Transverse colon (tissue), 4 donors: ENCODE results near the gene TMEM132C. TPM values are rescaled to one million over a fixed set of nuclear protein-coding genes. Genes with fewer than 3 reads are reported as not detected.

ENCODE experiments used
- DNase-seq: peaks from one replicate; pipeline ENCODE4 v3.0.0-alpha.2; 2019
- H3K27ac ChIP-seq, 4 donors: fragments of 200-600 bp; sonication (generic); 2 replicates each; pipeline ENCODE4 v1.5.1; 2016 to 2018; ENCODE audit warnings: inconsistent platforms in 4 of 4
- H3K27me3 ChIP-seq: fragments of 200-600 bp; sonication (generic); 2 replicates; pipeline ENCODE4 v1.5.1; 2017; ENCODE audit warnings: inconsistent platforms
- H3K36me3 ChIP-seq, 4 donors: fragments of 200-600 bp; sonication (generic); 2 replicates each; pipeline ENCODE4 v1.5.1; 2017 to 2019; ENCODE audit warnings: inconsistent platforms in 4 of 4
- H3K4me1 ChIP-seq, 4 donors: fragments of 200-600 bp; sonication (generic); 2 replicates each; pipeline ENCODE4 v1.5.1; 2017 to 2020; ENCODE audit warnings: inconsistent platforms in 4 of 4
- H3K4me3 ChIP-seq, 4 donors: fragments of 200-600 bp; sonication (generic); 1 replicate in 1 of 4; 2 replicates in 3 of 4; pipeline versions ENCODE4 v1.5.1 to v1.6.1; 2017 to 2019; ENCODE audit warnings: inconsistent platforms in 4 of 4
- H3K9me3 ChIP-seq, 2 donors: fragments of 200-600 bp; sonication (generic); 2 replicates each; pipeline ENCODE4 v1.5.1; 2017 to 2019; ENCODE audit warnings: inconsistent platforms in 2 of 2
- CTCF ChIP-seq, 5 experiments: fragments of 200-600 bp in 3 of 5; fragments of 450-650 bp in 2 of 5; sonication (generic) in 3 of 5; IDR thresholded peaks; 1 replicate in 2 of 5; 2 replicates in 3 of 5; pipeline ENCODE4 v1.5.1; 2016 to 2017; ENCODE audit warnings: antibody characterized with exemption in 5 of 5, inconsistent platforms in 3 of 5, mild to moderate bottlenecking in 2 of 5, moderate library complexity in 1 of 5
- EP300 ChIP-seq: sonication (generic); formaldehyde crosslinking; IDR thresholded peaks from one replicate; pipeline ENCODE4 v1.6.1; 2017; ENCODE audit warnings: antibody characterized with exemption, low read depth
- POLR2A ChIP-seq: fragments of 450-650 bp; IDR thresholded peaks from one replicate; pipeline ENCODE4 v1.6.1; 2016; ENCODE audit warnings: antibody characterized with exemption, mild to moderate bottlenecking, moderate library complexity
- POLR2AphosphoS5 ChIP-seq, 3 donors: sonication (generic); formaldehyde crosslinking; IDR thresholded peaks; one replicate each; pipeline ENCODE4 v1.6.1; 2016; ENCODE audit warnings: antibody characterized with exemption in 3 of 3
- WGBS, 2 donors: methylation state at CpG; one replicate each; pipeline ENCODE4 v1.1.5; 2018; ENCODE audit warnings: low coverage in 1 of 2; 5-methylcytosine and 5-hydroxymethylcytosine counted together
- in situ Hi-C, 4 donors: fragments of 200-750 bp; cut with MboI; loops; one replicate each; pipeline versions ENCODE4 v1.15.0 to v1.15.1; 2017; ENCODE audit warnings: low sequenced_read_pairs in 3 of 4, low pct_ligation_motif_present in 1 of 4, low pct_unique_long_range_greater_than_20kb in 1 of 4
- intact Hi-C: fragments of 100-400 bp; cut with DNase I; formaldehyde crosslinking; loops from one replicate; pipeline ENCODE4 v1.15.1; 2023; ENCODE audit warnings: low total_unique reads
- total RNA-seq, 4 donors: library from RNA; depleted of rRNA; stranded (reverse); fragments of >200 nt; gene quantifications; one replicate each; pipeline ENCODE4 v1.1.0, GENCODE V29; 2016

TMEM132C gene
- total RNA-seq, 4 donors from 2014 or later = 0.20 to 1.6 (median 0.58) TPM

- H3K4me1 ChIP-seq = no peaks in the 10 kb centered on the region
- 59 to 60% methylated on average over 1 to 2 of the region's 2 CpGs for WGBS, 2 donors
- no peak overlapping the region for H3K4me3 ChIP-seq
These were observed 175.1 kb downstream of the TMEM132C start for GRCh38 chr12:128442096-128442495.

GRCh38 chr12:128444598-128444997 is 177.6 kb downstream of the TMEM132C start:
- Histone ChIP-seq H3K36me3 (no peaks in the 10 kb centered on the region), H3K4me1 (no peaks in the 10 kb centered on the region), H3K9me3 (no peaks in the 10 kb centered on the region), H3K27ac (no peak overlapping the region), H3K27me3 (no peaks in the 10 kb centered on the region), H3K4me3 (no peak overlapping the region)
- intact Hi-C loops (no loop called here), in situ Hi-C loops (no loop called here)
- no peak for TF ChIP-seq EP300
- TF ChIP-seq POLR2AphosphoS5 (IDR thresholded peaks at IDR 0.05) = no peak
- no peak for TF ChIP-seq CTCF (IDR thresholded peaks at IDR 0.05)
- TF ChIP-seq POLR2A = no peak
- DNase-seq = no peak
- 58 to 71% methylated on average over 7 to 12 of the region's 12 CpGs for WGBS, 2 donors

More at GRCh38 chr12:128442096-128442495, 175.1 kb downstream of the TMEM132C start:
- Histone ChIP-seq H3K36me3 (no peaks in the 10 kb centered on the region), H3K27me3 (no peaks in the 10 kb centered on the region), H3K9me3 (no peaks in the 10 kb centered on the region), H3K27ac (no peak overlapping the region)
- TF ChIP-seq POLR2A (no peak), CTCF (IDR thresholded peaks at IDR 0.05) (no peak), POLR2AphosphoS5 (IDR thresholded peaks at IDR 0.05) (no peak), EP300 (no peak)
- in situ Hi-C loops (no loop called here), intact Hi-C loops (no loop called here)
- DNase-seq = no peak

- H3K27me3 ChIP-seq = no peaks in the 10 kb centered on the region
- no peak for DNase-seq
- no peaks in the 10 kb centered on the region for H3K9me3 ChIP-seq
- intact Hi-C loops (no loop called here), in situ Hi-C loops (no loop called here)
- H3K36me3 ChIP-seq = no peaks in the 10 kb centered on the region
- no peaks in the 10 kb centered on the region for H3K4me1 ChIP-seq
- WGBS, 2 donors = 46 to 53% methylated on average over 5 to 13 of the region's 13 CpGs
- TF ChIP-seq CTCF (IDR thresholded peaks at IDR 0.05) (no peak), POLR2A (no peak), POLR2AphosphoS5 (IDR thresholded peaks at IDR 0.05) (no peak), EP300 (no peak)
- H3K27ac ChIP-seq = no peak overlapping the region
- no peak overlapping the region for H3K4me3 ChIP-seq
These were observed 178.6 kb downstream of the TMEM132C start for GRCh38 chr12:128445415-128446127.

GRCh38 chr12:128449146-128449894 is 182.3 kb downstream of the TMEM132C start:
- DNase-seq = no peak
- H3K4me1 ChIP-seq = no peaks in the 10 kb centered on the region
- in situ Hi-C loops = no loop called here
- no peak for TF ChIP-seq EP300
- no peak for TF ChIP-seq POLR2A
- TF ChIP-seq POLR2AphosphoS5 (IDR thresholded peaks at IDR 0.05) = no peak
- no peak for TF ChIP-seq CTCF (IDR thresholded peaks at IDR 0.05)
- 43 to 60% methylated on average over 1 to 7 of the region's 7 CpGs for WGBS, 2 donors
- no peak overlapping the region for H3K4me3 ChIP-seq
- H3K27ac ChIP-seq = no peak overlapping the region
- no peaks in the 10 kb centered on the region for H3K9me3 ChIP-seq
- intact Hi-C loops = no loop called here
- H3K27me3 ChIP-seq = no peaks in the 10 kb centered on the region
- H3K36me3 ChIP-seq = no peaks in the 10 kb centered on the region
